Measurements from ENCODE around the gene IKZF2. TPM values are rescaled to one million over a fixed set of nuclear protein-coding genes. Genes with fewer than 3 reads are reported as not detected.

Gene IKZF2
- total and polyA plus RNA-seq, 7 donors = 0.29 to 11.6 (median 3.2) TPM

DNA sequence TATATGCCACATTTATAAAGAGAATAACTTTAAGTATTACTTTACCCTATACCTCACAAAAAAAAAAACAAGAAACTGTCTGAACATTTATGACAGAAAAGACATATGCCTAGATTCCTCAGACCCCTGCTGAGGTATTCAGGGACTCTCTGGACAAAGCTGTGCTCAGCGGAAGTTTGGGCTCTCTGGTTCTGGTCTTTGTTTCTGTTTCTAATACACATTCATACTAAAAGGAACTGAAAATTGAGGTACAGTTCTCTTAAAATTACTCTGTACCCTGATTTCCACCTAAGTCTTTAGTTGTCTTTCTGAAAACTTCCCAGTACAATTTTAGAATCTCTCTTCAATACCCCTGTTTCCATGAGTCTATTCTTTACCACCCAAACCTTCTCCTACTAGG lies 160.3 kb downstream of the IKZF2 start:
- no peak overlapping the region for H3K27ac ChIP-seq
- TF ChIP-seq CTCF (IDR thresholded peaks at IDR 0.05) = no peak
- DNase-seq (no peak), ATAC-seq (no peak)
- no peaks in the 10 kb centered on the region for H3K9me3 ChIP-seq
- H3K27me3 ChIP-seq (ENCODE audit: insufficient read depth in 3 of 3, low read length in 2 of 3) = no peaks in the 10 kb centered on the region
- no peaks in the 10 kb centered on the region for H3K36me3 ChIP-seq (ENCODE audit: insufficient read depth in 1 of 2, low read depth in 1 of 2)
- WGBS, 3 donors = 92 to 94% (median 94%) methylated on average over 1 of the region's 1 CpG
- H3K4me1 ChIP-seq = no peaks in the 10 kb centered on the region
- intact Hi-C loops (cut with DNase I) = no loop called here
- no peak overlapping the region for H3K4me3 ChIP-seq

GRCh38 chr2:212990697-212991096 lies 160.7 kb downstream of the IKZF2 start:
- Histone ChIP-seq H3K36me3 (ENCODE audit: insufficient read depth in 1 of 2, low read depth in 1 of 2) (no peaks in the 10 kb centered on the region), H3K9me3 (no peaks in the 10 kb centered on the region), H3K4me3 (no peak overlapping the region), H3K27me3 (ENCODE audit: insufficient read depth in 3 of 3, low read length in 2 of 3) (no peaks in the 10 kb centered on the region), H3K4me1 (no peaks in the 10 kb centered on the region), H3K27ac (no peak overlapping the region)
- DNase-seq = no peak
- no peak for TF ChIP-seq CTCF (IDR thresholded peaks at IDR 0.05)
- 85 to 86% (median 86%) methylated on average over 1 of the region's 1 CpG for WGBS, 3 donors
- intact Hi-C loops (cut with DNase I) = no loop called here
- ATAC-seq = no peak

- intact Hi-C loops (cut with DNase I) = no loop called here
- ATAC-seq = no peak
- WGBS, 3 donors = 62 to 71% (median 67%) methylated on average over 4 of the region's 4 CpGs
- TF ChIP-seq CTCF (IDR thresholded peaks at IDR 0.05) = no peak
- no peaks in the 10 kb centered on the region for H3K27me3 ChIP-seq (ENCODE audit: insufficient read depth in 3 of 3, low read length in 2 of 3)
- no peaks in the 10 kb centered on the region for H3K9me3 ChIP-seq
- H3K27ac ChIP-seq = no peak overlapping the region
- H3K36me3 ChIP-seq (ENCODE audit: insufficient read depth in 1 of 2, low read depth in 1 of 2) = no peaks in the 10 kb centered on the region
- H3K4me3 ChIP-seq = no peak overlapping the region
- DNase-seq = no peak
- H3K4me1 ChIP-seq = no peaks in the 10 kb centered on the region
These were observed 163.9 kb downstream of the IKZF2 start for GRCh38 chr2:212987492-212987891.

DNA sequence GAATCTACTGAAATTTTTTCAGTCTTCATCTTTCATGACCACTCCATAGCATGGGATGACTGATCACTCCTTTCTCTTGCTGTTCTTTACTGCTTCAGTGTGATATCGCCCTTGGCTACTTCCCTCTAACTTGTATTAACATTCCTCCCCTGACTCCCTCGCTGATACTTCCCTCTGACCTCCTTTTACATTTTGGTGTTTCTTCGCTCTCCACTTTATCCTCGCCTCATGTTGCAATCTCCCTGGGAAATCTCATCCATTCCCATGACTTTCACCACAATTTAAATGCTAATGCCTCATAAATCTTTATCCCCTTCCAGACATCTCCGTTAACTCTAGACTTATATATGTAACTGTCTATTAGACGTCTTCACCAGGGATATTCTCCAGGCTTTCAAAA lies 167.3 kb downstream of the IKZF2 start:
- intact Hi-C loops (cut with DNase I) = no loop called here
- DNase-seq = no peak
- 81 to 85% (median 82%) methylated on average over 6 of the region's 6 CpGs for WGBS, 3 donors

More for the DNA sequence above, 167.3 kb downstream of the IKZF2 start:
- ATAC-seq = no peak
- Histone ChIP-seq H3K9me3 (no peaks in the 10 kb centered on the region), H3K4me1 (no peaks in the 10 kb centered on the region), H3K27me3 (ENCODE audit: insufficient read depth in 3 of 3, low read length in 2 of 3) (no peaks in the 10 kb centered on the region), H3K4me3 (no peak overlapping the region), H3K36me3 (ENCODE audit: insufficient read depth in 1 of 2, low read depth in 1 of 2) (no peaks in the 10 kb centered on the region), H3K27ac (no peak overlapping the region)
- no peak for TF ChIP-seq CTCF (IDR thresholded peaks at IDR 0.05)

Measured in psoas muscle (tissue), 8 donors.